ENCODE measurements around the gene ZBTB43.
A peak's percentile ranks its signal among the peaks of the same experiment; 100 is the strongest.

The ZBTB43 gene

DNA sequence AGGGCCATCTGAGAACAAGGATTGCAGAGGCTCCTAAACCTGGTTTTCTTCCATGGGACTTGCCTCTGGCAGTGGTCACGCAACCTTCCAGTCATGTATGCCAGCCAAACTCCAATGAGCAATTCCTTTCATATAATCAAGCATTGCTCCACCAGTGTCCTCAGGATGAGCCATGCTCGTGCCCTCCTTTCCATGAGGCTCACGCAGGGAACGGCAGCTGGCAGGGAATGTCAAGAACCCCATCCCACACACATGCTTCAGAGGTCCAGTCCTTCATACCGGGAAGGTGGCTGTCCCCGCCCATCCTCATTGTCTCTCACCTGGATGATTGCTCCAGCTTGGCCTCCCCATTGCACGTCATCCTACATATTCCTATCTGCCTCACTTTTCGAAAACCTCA is 42.2 kb downstream of the ZBTB43 start:
- TF ChIP-seq, protein P1, sequence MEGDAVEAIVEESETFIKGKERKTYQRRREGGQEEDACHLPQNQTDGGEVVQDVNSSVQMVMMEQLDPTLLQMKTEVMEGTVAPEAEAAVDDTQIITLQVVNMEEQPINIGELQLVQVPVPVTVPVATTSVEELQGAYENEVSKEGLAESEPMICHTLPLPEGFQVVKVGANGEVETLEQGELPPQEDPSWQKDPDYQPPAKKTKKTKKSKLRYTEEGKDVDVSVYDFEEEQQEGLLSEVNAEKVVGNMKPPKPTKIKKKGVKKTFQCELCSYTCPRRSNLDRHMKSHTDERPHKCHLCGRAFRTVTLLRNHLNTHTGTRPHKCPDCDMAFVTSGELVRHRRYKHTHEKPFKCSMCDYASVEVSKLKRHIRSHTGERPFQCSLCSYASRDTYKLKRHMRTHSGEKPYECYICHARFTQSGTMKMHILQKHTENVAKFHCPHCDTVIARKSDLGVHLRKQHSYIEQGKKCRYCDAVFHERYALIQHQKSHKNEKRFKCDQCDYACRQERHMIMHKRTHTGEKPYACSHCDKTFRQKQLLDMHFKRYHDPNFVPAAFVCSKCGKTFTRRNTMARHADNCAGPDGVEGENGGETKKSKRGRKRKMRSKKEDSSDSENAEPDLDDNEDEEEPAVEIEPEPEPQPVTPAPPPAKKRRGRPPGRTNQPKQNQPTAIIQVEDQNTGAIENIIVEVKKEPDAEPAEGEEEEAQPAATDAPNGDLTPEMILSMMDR (IDR thresholded peaks at IDR 0.05; ENCODE audit: insufficient read depth, low read depth, low read length, missing control alignments): no peak
- H3K4me3 ChIP-seq (ENCODE audit: low read length): no peak overlapping the region
- no peak for DNase-seq (ENCODE audit: low read depth)

DNA sequence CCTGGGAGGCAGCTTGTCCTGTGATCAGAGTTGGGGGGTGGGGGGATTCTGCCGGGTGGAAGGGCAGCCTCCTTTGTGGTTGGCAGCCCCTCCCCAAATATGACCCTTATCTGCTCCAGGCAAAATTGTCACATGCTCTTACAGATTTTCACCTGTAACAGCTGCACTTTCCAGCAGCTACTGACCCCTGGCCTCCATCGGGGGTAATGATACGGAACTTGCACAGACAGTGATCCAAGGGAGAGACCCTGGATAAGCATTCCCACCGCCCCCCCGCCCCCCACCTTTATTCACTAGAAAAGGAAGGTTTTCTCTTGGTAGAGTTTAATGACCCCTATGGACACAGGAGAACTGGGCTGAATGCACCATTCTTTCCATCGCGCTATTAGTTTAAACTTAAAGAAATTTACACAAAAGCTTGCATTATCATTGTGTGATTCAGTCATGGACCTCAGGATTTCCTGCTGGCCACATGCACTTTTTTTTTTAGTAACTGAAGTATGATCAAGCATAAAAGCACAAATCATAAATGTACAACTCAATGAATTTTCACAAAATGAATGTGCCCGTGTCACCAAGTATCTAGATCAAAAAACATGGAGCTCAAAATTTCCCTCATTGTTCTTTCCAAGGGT is 44.9 kb downstream of the ZBTB43 start:
- H3K4me3 ChIP-seq (ENCODE audit: low read length): no peak overlapping the region
- TF ChIP-seq, protein P1 (IDR thresholded peaks at IDR 0.05; ENCODE audit: insufficient read depth, low read depth, low read length, missing control alignments): no peak
- DNase-seq (ENCODE audit: low read depth): no peak

DNA sequence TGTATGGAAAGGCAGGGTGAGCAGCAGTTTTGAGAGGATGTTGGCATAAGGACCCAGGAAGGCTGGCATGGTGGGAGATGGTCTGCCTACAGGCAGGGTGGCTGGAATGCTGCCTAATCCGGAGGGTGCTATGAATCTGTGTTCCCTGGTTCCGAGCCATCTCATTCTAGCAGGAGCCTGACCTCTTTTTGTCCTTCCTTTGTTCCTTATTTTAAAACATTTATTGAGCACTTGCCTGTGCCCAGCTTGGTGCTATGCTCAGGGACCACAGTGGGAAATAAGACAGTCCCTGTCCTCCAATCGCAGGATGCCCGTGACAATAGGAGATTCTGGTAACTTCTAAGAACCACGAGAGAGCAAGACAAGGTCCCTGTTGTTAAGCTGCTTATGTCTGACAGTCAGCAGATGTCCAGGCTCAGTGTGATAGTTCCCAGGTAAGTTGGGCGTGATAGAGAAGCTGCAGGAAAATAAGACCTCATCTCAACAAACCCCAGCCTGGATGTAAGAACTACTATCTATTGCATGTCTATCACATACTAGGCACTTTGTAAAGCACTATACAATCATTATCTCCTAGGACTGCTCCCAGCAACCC is 46.5 kb downstream of the ZBTB43 start:
- TF ChIP-seq, protein P1 (IDR thresholded peaks at IDR 0.05; ENCODE audit: insufficient read depth, low read depth, low read length, missing control alignments): no peak
- H3K4me3 ChIP-seq (ENCODE audit: low read length): no peak overlapping the region
- DNase-seq (ENCODE audit: low read depth): no peak

DNA sequence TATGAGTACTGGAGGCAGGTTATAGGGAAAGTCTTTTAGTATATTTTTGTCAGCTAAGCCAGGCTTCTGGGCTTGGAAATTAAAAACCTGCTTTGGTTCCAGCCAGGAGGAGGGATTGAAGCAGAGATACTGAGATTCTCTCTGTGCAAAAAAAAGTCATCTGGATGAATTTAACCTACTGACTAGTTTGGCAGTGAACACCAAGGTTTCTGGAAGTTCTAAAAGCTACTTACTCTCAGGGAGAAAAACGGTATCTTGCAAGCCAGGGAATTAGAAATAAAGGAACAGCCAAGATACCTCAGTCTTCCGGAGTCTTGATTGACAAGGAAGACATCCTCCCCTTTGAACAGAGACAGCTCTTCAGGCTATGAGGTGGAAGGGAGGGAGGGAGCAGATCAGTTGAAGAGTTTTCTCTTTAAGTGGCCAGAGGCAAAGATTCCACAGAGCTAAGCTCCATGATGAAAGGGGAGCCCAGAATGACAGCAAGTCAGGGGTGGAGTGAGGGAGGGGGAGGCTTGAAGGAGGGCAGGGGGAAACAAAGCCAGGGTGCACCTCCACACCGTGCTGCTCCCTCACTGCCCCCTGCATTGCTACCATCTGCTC is 47.3 kb downstream of the ZBTB43 start:
- TF ChIP-seq, protein P1 (IDR thresholded peaks at IDR 0.05; ENCODE audit: insufficient read depth, low read depth, low read length, missing control alignments): no peak
- no peak overlapping the region for H3K4me3 ChIP-seq (ENCODE audit: low read length)
- DNase-seq (ENCODE audit: low read depth): no peak

DNA sequence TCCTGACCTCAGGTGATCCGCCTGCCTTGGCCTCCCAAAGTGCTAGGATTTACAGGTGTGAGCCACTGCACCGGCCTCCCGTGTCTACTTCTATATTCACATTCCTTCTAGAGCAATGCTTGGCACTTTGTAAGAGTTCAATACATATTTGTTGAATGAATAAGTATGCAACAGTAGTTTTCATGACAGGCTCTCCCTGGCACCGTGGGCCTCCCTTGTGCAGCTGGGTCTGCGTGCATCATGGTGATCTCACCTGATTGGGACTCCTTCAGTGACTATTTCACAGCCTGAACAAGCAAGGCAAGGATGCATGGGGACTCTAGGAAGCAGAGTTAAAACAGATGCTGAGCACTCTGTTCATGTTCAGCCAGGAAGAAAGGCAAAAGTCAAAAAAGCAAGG is 48.8 kb downstream of the ZBTB43 start:
- TF ChIP-seq, protein P1 (IDR thresholded peaks at IDR 0.05; ENCODE audit: insufficient read depth, low read depth, low read length, missing control alignments): no peak
- peak; percentile 79 for DNase-seq (ENCODE audit: low read depth)
- no peak overlapping the region for H3K4me3 ChIP-seq (ENCODE audit: low read length)

DNA sequence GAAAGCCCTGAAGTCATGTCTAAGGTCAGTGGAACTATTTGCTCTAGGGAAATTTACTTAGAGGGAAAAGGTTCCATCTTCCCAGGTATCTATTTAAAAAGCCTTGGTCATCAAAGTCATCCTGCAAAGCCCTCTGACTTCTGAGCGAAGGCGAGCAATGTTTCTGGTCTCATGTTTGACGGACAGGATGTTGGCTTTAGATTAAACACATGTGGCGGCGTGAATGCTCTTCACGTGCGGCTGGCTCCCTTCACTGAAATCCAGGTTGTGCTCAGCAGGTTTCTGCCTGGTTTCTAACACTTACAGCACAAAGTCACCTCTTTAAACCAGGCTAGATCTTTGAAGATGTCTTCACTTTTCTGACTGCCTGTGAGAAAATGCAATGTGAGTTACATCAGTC is 49.9 kb downstream of the ZBTB43 start:
- no peak overlapping the region for H3K4me3 ChIP-seq (ENCODE audit: low read length)
- TF ChIP-seq, protein P1 (IDR thresholded peaks at IDR 0.05; ENCODE audit: insufficient read depth, low read depth, low read length, missing control alignments): no peak
- no peak for DNase-seq (ENCODE audit: low read depth)
